OCI-LY7 (cell line): ENCODE measurements around the gene ARVCF.

Experiments used
- CTCF ChIP-seq: fragments of 200-600 bp; sonication (generic); conservative IDR thresholded peaks from 2 replicates; pipeline ENCODE4 v1.5.1; 2014; ENCODE audit warnings: mild to moderate bottlenecking, antibody characterized with exemption, low read length, moderate library complexity, mixed read lengths
- EZH2phosphoT487 ChIP-seq: fragments of 200-600 bp; sonication (generic); IDR thresholded peaks from 2 replicates; pipeline ENCODE4 v1.6.1; 2018; ENCODE audit warnings: low read depth, borderline replicate concordance, mild to moderate bottlenecking, mixed run types, antibody characterized with exemption, low read length, moderate library complexity, mixed read lengths

DNA sequence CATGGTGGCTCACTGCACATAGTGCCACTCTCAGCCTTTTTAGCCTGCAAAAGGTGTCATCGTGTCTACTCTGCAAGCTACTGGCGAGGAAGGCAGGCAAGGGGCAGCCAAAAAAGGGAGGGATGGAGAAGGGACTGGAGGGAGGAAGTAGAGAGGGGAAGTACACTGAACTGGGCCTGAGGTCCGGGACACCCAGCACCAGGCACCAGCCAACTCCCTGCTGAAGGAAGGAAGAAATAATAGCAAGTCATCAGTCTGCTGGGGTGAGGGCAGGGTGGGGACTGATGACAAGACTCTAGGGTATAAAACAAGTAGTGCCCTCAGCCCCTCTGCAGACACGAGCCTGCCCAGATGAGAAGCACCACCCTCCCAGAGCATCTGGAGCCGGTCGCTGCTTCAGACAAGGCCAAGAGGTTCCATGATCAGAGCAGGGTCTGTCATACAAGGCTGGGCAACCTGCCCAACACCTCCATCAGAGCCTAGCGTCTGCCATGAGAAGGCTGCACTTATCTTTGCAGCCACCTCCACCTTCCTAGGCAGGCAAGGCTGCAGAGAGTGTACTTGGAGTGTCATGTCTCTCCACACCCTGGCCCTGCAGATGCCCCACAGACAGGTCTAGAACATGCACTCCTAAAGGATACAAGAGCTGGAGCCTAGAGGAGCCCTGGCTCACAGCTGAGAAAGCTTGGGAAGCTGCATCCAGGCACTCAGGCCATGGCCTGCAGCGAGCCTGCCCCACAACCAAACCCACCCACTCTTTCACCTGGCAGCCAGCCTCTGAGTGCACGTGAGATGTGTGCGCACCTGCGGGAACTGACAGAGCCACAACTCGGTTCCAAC, 84.0 kb downstream of the ARVCF start:
- TF ChIP-seq CTCF (no peak), EZH2phosphoT487 (no peak)
